Mesenchymal stem cell (in vitro differentiated cells and primary cell): Measurements from ENCODE around the gene TMEM82.

Experiments used
- DNase-seq: peaks from one replicate; pipeline ENCODE4 v3.0.0-alpha.2; 2013
- H2AFZ ChIP-seq: one replicate; pipeline ENCODE4 v1.6.1; 2013; ENCODE audit warnings: low read depth, mild to moderate bottlenecking, control low read depth, inconsistent platforms, low read length, moderate library complexity
- H2AK5ac ChIP-seq: 2 replicates; pipeline ENCODE4 v1.6.1; 2013; ENCODE audit warnings: low read length, moderate library complexity, mild to moderate bottlenecking, inconsistent platforms; ENCODE audit not compliant: severe bottlenecking
- H2BK120ac ChIP-seq: one replicate; pipeline ENCODE4 v1.6.1; 2013; ENCODE audit warnings: low read depth, mild to moderate bottlenecking, inconsistent platforms, low read length, moderate library complexity
- H2BK12ac ChIP-seq, 2 experiments: one replicate each; pipeline ENCODE4 v1.6.1; 2013; ENCODE audit warnings: inconsistent platforms in 2 of 2, low read length in 2 of 2, mild to moderate bottlenecking in 2 of 2, moderate library complexity in 2 of 2, control low read depth in 1 of 2
- H2BK15ac ChIP-seq: one replicate; pipeline ENCODE4 v1.6.1; 2013; ENCODE audit warnings: mild to moderate bottlenecking, low read depth, inconsistent platforms; ENCODE audit not compliant: poor library complexity, severe bottlenecking
- H2BK5ac ChIP-seq: 2 replicates; pipeline ENCODE4 v1.6.1; 2013; ENCODE audit warnings: low read depth, mild to moderate bottlenecking, low read length, control low read depth, inconsistent platforms; ENCODE audit not compliant: poor library complexity, severe bottlenecking
- H3K14ac ChIP-seq, 2 experiments: one replicate each; pipeline ENCODE4 v1.6.1; 2013; ENCODE audit warnings: inconsistent platforms in 2 of 2, low read length in 2 of 2, control low read depth in 1 of 2, mild to moderate bottlenecking in 1 of 2, moderate library complexity in 1 of 2
- H3K18ac ChIP-seq, 2 experiments: one replicate each; pipeline ENCODE4 v1.6.1; 2013; ENCODE audit warnings: inconsistent platforms in 2 of 2, low read length in 2 of 2, control low read depth in 1 of 2, low read depth in 1 of 2, mild to moderate bottlenecking in 1 of 2
- H3K23ac ChIP-seq, 2 experiments: one replicate each; pipeline ENCODE4 v1.6.1; 2013; ENCODE audit warnings: inconsistent platforms in 2 of 2, low read length in 2 of 2, mild to moderate bottlenecking in 2 of 2, moderate library complexity in 2 of 2, control low read depth in 1 of 2
- H3K27ac ChIP-seq: 2 replicates; pipeline ENCODE4 v1.5.1; 2013; ENCODE audit warnings: mild to moderate bottlenecking, moderate library complexity, low read length, control low read depth, inconsistent platforms; ENCODE audit not compliant: poor library complexity, severe bottlenecking
- H3K27me3 ChIP-seq, 2 experiments: 2 replicates each; pipeline versions ENCODE4 v1.6.1 to v1.7.0; 2013; ENCODE audit warnings: low read length in 2 of 2, mild to moderate bottlenecking in 2 of 2, moderate library complexity in 2 of 2, control low read depth in 1 of 2, inconsistent platforms in 1 of 2; ENCODE audit not compliant: control insufficient read depth in 1 of 2, insufficient read depth in 1 of 2
- H3K36me3 ChIP-seq, 2 experiments: 2 replicates each; pipeline versions ENCODE4 v1.6.1 to v1.7.0; 2013; ENCODE audit warnings: low read length in 2 of 2, control low read depth in 1 of 2, inconsistent platforms in 1 of 2, low read depth in 1 of 2, mild to moderate bottlenecking in 1 of 2; ENCODE audit not compliant: insufficient read depth in 2 of 2, control insufficient read depth in 1 of 2
- H3K4ac ChIP-seq, 2 experiments: one replicate each; pipeline ENCODE4 v1.6.1; 2013; ENCODE audit warnings: inconsistent platforms in 2 of 2, low read length in 2 of 2, mild to moderate bottlenecking in 2 of 2, moderate library complexity in 2 of 2, control low read depth in 1 of 2, low read depth in 1 of 2
- H3K4me1 ChIP-seq: 2 replicates; pipeline ENCODE4 v1.6.1; 2013; ENCODE audit warnings: low read depth, low read length, control low read depth; ENCODE audit not compliant: control insufficient read depth, insufficient read depth
- H3K4me2 ChIP-seq: 2 replicates; pipeline ENCODE4 v1.6.1; 2013; ENCODE audit warnings: low read length, mild to moderate bottlenecking, inconsistent platforms; ENCODE audit not compliant: poor library complexity, severe bottlenecking
- H3K4me3 ChIP-seq, 2 experiments: 2 replicates each; pipeline versions ENCODE4 v1.5.1 to v1.7.0; 2013; ENCODE audit warnings: low read length in 2 of 2, mild to moderate bottlenecking in 2 of 2, control low read depth in 1 of 2, low read depth in 1 of 2; ENCODE audit not compliant: insufficient read depth in 1 of 2
- H3K79me1 ChIP-seq: replicated peaks from 2 replicates; pipeline ENCODE4 v1.6.1; 2013; ENCODE audit warnings: mild to moderate bottlenecking, control low read depth, low read length, inconsistent platforms; ENCODE audit not compliant: poor library complexity, severe bottlenecking
- H3K9ac ChIP-seq: 2 replicates; pipeline ENCODE4 v1.7.0; 2013; ENCODE audit warnings: mild to moderate bottlenecking, low read length, moderate library complexity
- H3K9me3 ChIP-seq: 2 replicates; pipeline ENCODE4 v1.7.0; 2013; ENCODE audit warnings: mild to moderate bottlenecking, low read length; ENCODE audit not compliant: control insufficient read depth
- H4K8ac ChIP-seq: one replicate; pipeline ENCODE4 v1.6.1; 2013; ENCODE audit warnings: inconsistent platforms, mild to moderate bottlenecking, low read length, moderate library complexity
- H4K91ac ChIP-seq: one replicate; pipeline ENCODE4 v1.6.1; 2013; ENCODE audit warnings: mild to moderate bottlenecking, low read length, inconsistent platforms
- WGBS: methylation state at CpG from one replicate; pipeline ENCODE4 v1.1.7; 2013; ENCODE audit warnings: mixed read lengths; 5-methylcytosine and 5-hydroxymethylcytosine counted together

Gene TMEM82

GRCh38 chr1:15720861-15721260 is 21.4 kb upstream of the TMEM82 start:
- H3K18ac ChIP-seq, result no peak overlapping the region
- no peak overlapping the region for H2BK15ac ChIP-seq
- no peak overlapping the region for H3K14ac ChIP-seq
- H2BK12ac ChIP-seq, result no peak overlapping the region
- peaks cover 77 to 90% of the 10 kb centered on the region in 2 experiments for H3K36me3 ChIP-seq
- no peak overlapping the region for H2AK5ac ChIP-seq
- H3K27me3 ChIP-seq, result no peaks in the 10 kb centered on the region
- H4K8ac ChIP-seq, result no peak overlapping the region
- no peak overlapping the region for H3K4ac ChIP-seq
- H3K4me2 ChIP-seq, result no peak overlapping the region
- no peak overlapping the region for H3K9ac ChIP-seq
- no peak overlapping the region for H3K27ac ChIP-seq
- H2BK5ac ChIP-seq, result no peak overlapping the region
- H3K79me1 ChIP-seq, result peaks cover 18% of the 10 kb centered on the region
- no peak overlapping the region for H3K23ac ChIP-seq
- no peak overlapping the region for H4K91ac ChIP-seq
- WGBS, result 100% methylated on average over 3 of the region's 3 CpGs
- no peak overlapping the region for H2AFZ ChIP-seq
- no peak overlapping the region for H2BK120ac ChIP-seq
- DNase-seq, result no peak
- H3K9me3 ChIP-seq, result no peaks in the 10 kb centered on the region
- no peak overlapping the region for H3K4me3 ChIP-seq
- peaks cover 3% of the 10 kb centered on the region for H3K4me1 ChIP-seq

DNA sequence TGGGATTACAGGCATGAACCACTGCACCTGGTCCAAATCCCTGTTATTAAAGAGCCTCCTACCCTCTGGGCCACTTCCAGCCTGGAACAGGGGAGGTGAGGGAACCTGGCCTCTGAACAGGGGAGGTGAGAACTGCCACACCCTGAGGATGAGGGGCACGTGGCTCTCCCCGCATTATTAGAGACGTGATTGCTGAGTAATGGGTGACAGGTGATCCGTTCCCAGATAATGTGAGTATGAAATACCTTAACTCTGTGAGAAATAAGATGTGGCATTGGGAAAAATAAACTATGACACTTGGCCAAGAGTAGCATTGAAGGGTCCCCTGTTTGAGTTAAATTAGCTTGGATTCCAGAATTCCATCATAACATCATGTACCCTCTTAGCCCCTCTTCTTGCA is 19.9 kb upstream of the TMEM82 start:
- Histone ChIP-seq H3K36me3 (peaks cover 81 to 90% of the 10 kb centered on the region in 2 experiments), H2BK12ac (no peak overlapping the region), H3K14ac (no peak overlapping the region), H2BK120ac (no peak overlapping the region), H2BK15ac (no peak overlapping the region), H2AFZ (no peak overlapping the region), H2AK5ac (no peak overlapping the region), H3K4me2 (no peak overlapping the region), H3K79me1 (peaks cover 12% of the 10 kb centered on the region), H3K27ac (no peak overlapping the region), H3K4me1 (peaks cover 3% of the 10 kb centered on the region), H3K4me3 (no peak overlapping the region), H3K18ac (no peak overlapping the region), H3K9me3 (no peaks in the 10 kb centered on the region), H3K27me3 (no peaks in the 10 kb centered on the region), H3K23ac (no peak overlapping the region), H2BK5ac (no peak overlapping the region), H4K91ac (no peak overlapping the region), H3K9ac (no peak overlapping the region), H3K4ac (no peak overlapping the region), H4K8ac (no peak overlapping the region)
- no peak for DNase-seq
- WGBS, result 97% methylated on average over 4 of the region's 4 CpGs

DNA sequence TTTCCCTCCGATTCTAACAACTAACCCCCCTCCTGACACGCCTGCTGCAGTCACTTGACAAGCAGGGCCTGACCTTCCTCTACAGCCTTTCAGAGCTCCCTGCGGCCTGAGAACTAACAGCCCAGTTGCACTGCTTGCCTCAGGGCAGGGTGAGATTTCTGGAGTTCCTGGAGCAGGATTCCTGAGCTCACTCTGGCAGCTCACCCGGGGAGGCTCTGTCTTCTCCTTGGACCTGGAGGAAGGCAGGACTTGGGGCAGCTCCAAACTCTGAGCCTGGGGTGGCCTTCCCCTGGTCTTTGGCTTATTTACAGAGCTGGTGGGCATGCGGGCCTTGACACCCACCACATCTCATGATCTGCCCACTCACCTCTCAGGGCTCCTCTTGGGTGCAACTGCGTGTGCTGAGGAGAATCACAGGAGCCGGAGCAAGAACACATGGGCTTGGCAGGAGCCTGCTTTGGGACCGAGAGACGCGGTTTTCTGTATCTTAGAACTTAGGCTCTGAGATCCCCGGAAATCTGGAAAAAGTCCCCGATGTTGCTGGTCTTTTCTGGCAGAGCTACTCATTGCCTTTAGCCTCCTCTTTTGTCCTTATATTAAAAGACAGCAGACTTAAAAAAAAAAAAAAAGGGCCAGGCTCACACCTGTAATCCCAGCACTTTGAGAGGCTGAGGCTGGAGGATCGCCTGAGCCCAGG is 19.3 kb upstream of the TMEM82 start:
- Histone ChIP-seq H3K4me2 (no peak overlapping the region), H3K4me1 (peaks cover 3% of the 10 kb centered on the region), H2AK5ac (no peak overlapping the region), H4K91ac (no peak overlapping the region), H2BK12ac (no peak overlapping the region), H3K23ac (no peak overlapping the region), H3K36me3 (peaks cover 81 to 90% of the 10 kb centered on the region in 2 experiments), H2BK5ac (no peak overlapping the region), H3K9me3 (no peaks in the 10 kb centered on the region), H2AFZ (no peak overlapping the region), H4K8ac (no peak overlapping the region), H3K27ac (no peak overlapping the region), H2BK15ac (no peak overlapping the region), H3K9ac (no peak overlapping the region), H3K27me3 (no peaks in the 10 kb centered on the region), H3K14ac (no peak overlapping the region), H3K79me1 (peaks cover 10% of the 10 kb centered on the region), H2BK120ac (no peak overlapping the region), H3K18ac (no peak overlapping the region), H3K4ac (no peak overlapping the region), H3K4me3 (no peak overlapping the region)
- DNase-seq, result no peak
- 98% methylated on average over 13 of the region's 13 CpGs for WGBS

DNA sequence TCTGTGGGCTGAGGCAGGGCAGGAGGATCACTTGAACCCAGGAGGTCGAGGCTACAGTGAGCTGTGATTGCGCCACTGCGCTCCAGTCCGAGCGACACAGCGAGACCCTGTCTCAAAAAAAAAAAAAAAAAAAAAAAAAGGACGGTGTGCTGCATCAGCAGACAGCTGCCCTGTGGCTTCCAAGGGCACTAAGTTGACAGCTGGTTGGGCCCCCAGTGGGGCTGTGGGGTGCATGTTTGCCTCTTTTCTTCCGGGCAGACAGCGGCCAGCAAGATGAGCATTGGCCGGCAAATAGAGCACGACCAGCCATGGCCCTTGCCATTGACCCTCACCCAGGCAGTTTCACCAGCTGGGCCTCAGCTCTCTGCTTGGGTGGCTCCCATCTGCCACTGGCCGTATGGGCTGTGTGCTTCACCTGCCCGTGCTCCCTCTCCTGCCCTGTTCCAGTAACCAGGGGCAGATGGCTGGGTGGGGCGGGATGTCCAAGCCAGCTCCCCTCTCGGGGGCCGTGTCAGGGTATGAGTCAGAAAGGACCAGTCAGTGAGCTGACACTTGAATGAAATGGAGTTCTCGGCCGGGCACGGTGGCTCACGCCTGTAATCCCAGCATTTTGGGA is 18.6 kb upstream of the TMEM82 start:
- H3K4me2 ChIP-seq, result no peak overlapping the region
- H2AK5ac ChIP-seq, result no peak overlapping the region
- H3K36me3 ChIP-seq, result peaks cover 82 to 90% of the 10 kb centered on the region in 2 experiments
- no peak overlapping the region for H4K91ac ChIP-seq
- no peak overlapping the region for H3K14ac ChIP-seq
- no peak overlapping the region for H2BK15ac ChIP-seq
- H2AFZ ChIP-seq, result no peak overlapping the region
- no peak overlapping the region for H3K4me3 ChIP-seq
- 89% methylated on average over 20 of the region's 20 CpGs for whole genome bisulfite sequencing
- no peaks in the 10 kb centered on the region for H3K9me3 ChIP-seq
- no peaks in the 10 kb centered on the region for H3K27me3 ChIP-seq
- no peak for DNase-seq
- H3K27ac ChIP-seq, result no peak overlapping the region
- no peak overlapping the region for H3K23ac ChIP-seq
- no peak overlapping the region for H3K9ac ChIP-seq
- H4K8ac ChIP-seq, result no peak overlapping the region
- peaks cover 10% of the 10 kb centered on the region for H3K79me1 ChIP-seq
- H3K18ac ChIP-seq, result no peak overlapping the region
- no peak overlapping the region for H2BK12ac ChIP-seq
- H3K4ac ChIP-seq, result no peak overlapping the region
- peaks cover 3% of the 10 kb centered on the region for H3K4me1 ChIP-seq
- no peak overlapping the region for H2BK5ac ChIP-seq
- no peak overlapping the region for H2BK120ac ChIP-seq
